GM20000 (cell line): ENCODE results near the gene KLHL26.
A peak's percentile ranks its signal among the peaks of the same experiment; 100 is the strongest.

Source experiments
- DNase-seq: peaks from one replicate; pipeline ENCODE4 v3.0.0; 2012; ENCODE audit warnings: low spot score
- TF ChIP-seq, protein P1 (sequence below): IDR thresholded peaks from 2 replicates; pipeline ENCODE4 v1.5.1; 2012; ENCODE audit warnings: mild to moderate bottlenecking, control low read depth; ENCODE audit errors: extremely low read depth, missing control alignments

KLHL26 gene

DNA sequence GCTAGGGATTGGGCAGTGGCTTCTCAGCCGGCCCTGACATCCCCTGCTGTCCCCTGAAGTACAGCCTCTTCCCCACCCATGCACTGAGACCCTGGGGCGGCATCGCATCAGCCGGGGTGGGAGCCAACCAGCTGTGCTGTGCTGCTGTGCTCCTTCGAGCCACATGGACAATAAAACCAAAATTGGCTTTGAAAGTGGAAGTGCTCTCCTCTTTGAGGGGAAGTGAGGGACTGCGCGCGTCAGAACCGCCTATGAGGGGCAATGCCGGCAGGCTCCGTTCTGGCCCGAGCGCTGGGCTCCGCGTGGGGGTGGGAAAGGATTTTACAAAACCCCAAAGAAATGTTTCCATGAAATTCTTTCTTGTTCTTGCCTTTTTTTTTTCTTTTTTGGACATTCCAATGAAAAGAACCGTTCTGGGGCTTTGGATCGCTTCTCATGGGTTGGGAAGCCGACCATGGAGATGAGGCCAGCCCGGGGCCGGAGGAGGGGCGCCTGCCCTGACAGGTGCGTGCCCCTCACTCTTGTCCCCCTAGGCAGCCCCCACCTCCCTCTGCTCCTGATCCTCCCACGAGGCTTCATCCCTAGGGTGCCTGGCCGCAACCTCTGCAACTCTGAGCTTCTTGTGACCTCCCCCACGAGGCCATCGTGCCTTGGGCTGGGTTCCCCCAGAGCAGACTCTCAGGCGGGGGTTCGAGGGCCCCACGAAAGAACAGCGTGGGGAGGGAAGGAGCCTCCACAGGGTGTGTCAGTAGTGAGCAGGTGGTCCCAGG lies 22.6 kb downstream of the KLHL26 start:
- TF ChIP-seq, protein P1, sequence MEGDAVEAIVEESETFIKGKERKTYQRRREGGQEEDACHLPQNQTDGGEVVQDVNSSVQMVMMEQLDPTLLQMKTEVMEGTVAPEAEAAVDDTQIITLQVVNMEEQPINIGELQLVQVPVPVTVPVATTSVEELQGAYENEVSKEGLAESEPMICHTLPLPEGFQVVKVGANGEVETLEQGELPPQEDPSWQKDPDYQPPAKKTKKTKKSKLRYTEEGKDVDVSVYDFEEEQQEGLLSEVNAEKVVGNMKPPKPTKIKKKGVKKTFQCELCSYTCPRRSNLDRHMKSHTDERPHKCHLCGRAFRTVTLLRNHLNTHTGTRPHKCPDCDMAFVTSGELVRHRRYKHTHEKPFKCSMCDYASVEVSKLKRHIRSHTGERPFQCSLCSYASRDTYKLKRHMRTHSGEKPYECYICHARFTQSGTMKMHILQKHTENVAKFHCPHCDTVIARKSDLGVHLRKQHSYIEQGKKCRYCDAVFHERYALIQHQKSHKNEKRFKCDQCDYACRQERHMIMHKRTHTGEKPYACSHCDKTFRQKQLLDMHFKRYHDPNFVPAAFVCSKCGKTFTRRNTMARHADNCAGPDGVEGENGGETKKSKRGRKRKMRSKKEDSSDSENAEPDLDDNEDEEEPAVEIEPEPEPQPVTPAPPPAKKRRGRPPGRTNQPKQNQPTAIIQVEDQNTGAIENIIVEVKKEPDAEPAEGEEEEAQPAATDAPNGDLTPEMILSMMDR, result no peak
- peak; percentile 82 for DNase-seq

DNA sequence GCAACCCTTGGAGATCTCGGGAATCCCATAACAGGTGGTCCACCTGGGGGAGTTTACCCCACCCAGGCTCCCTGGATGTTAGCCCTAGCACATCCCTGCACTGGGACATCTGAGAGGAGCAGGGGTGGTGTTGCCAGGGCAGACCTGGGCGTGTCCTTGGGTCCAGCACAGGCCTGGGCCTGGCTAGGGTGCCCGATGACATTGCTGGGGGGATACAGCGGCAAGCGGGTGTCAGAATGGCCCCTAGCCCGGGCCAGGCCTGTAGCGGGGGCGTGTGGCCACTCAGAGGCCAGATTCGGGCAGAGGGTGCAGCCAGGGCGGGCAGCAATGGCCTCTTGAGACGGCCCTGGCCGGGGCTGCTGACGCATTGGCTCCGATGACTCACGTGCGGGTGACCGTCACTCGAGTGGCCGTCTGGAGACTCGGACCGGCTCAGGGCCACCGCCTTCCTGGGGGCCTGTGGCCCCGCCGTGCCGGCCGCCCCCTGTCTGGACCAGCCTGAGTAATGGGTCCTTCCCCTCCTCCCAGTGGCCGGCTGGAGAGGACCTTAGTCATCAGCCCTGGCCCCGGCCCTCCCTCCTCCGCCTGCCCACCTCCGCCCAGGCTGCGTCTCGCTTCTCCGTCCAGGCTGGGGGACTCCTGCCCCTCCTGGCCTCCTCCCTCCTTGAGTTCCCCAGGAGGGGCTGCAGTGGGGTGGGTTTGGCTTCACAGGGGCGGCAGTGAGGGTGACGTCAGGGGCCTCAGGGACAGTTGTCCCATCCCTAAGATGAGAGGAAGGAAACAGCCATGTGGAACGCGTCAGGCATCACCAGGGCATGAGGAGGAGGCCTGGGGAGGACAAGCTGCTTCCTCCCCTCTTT lies 23.5 kb downstream of the KLHL26 start:
- TF ChIP-seq, protein P1, result no peak
- no peak for DNase-seq

DNA sequence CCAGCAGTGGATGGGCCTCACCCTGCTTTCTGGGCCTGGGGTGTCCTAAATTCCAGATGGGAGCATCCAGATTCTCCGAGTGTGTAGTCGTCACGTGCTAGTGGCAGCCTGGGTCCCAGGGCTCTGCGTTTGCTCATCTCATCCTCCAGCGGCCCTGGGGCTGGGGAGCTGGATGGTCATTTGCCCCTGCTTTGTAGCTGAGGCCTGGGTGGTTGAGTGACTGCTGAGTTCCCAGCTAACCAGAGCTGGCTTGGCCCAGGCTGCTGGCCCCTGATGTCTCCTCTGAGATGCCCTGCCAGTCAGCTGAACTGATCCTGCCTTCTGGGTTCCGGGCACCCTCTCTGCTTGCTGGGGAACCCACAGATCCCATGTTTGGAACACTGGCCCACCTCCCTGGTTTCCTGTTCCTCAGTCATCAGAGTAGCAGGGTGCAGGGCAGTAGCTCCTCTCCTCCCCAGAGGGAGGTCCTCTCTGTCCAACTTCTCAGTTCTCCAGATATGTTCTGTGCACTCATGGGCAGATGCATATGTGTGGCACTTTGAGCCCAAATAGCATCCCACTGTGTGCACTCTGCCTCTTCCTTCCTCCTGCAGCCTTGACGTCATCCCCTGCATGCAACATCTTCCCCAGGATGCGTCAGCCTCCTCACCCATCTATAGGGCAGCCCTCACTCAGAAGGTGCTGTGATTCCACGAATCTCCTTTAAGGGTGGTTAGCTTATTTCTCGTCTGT lies 24.3 kb downstream of the KLHL26 start:
- TF ChIP-seq, protein P1, result no peak
- no peak for DNase-seq

DNA sequence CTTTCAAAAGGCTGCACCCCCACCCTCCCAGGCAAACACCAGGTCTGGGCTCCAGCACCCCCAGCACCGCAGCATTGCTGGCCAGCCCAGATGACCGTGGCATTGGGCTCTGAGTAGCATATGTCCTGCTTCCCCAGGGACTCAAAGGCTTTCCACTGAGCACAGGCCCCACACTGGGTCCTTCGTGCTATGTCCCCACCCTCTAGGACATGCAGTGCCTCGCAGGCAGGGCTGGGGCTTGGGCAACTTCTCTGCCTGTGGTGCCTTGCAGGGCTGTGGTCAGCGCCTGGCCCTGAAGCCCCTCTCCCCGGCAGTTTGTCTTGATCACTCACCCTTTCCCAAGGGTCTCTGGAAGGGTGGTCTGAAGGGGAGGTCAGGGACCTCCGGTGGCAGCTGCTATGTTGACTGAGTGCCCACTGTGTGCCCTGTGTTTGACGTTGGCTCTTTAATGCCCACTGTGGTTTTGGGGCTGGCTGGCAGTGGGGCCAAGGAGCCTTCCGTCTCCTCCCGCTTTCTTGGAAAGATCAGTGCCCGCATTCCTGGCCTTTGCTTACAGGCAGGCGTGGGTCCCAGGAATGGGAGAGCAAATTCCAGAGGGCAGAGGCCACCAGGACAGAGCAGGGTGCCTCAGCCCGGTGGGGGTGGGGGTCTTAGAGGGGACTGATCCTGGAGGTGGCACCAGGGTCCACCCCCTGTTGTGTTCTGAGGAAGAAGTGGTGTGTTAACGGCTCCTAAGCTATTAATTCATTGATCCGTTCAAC lies 26.3 kb downstream of the KLHL26 start:
- no peak for DNase-seq
- TF ChIP-seq, protein P1, result no peak

DNA sequence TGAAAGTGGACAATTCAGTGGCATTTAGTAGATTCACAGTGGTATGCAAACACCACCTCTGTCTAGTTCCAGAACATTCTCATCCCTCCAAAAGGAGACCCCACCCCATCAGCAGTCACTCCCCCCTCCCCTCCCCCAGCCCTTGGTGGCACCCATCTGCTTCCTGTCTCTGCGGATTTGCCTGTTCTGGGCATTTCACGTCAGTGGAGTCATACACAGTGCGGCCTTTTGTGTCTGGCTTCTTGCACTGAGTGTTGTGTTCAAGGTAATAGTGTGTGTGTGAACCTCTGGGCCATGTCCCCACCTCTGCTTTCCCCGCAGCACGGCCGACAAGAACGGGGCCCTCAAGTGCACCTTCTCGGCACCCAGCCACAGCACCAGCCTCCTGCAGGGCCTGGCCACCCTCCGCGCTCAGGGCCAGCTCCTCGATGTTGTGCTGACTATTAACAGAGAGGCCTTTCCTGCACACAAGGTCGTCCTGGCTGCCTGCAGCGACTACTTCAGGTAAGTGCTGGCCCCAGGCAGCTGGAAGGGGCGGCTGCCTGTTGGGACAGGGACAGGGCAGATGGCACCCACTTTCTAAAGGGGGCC lies 27.2 kb downstream of the KLHL26 start:
- TF ChIP-seq, protein P1, result no peak
- DNase-seq, result no peak

DNA sequence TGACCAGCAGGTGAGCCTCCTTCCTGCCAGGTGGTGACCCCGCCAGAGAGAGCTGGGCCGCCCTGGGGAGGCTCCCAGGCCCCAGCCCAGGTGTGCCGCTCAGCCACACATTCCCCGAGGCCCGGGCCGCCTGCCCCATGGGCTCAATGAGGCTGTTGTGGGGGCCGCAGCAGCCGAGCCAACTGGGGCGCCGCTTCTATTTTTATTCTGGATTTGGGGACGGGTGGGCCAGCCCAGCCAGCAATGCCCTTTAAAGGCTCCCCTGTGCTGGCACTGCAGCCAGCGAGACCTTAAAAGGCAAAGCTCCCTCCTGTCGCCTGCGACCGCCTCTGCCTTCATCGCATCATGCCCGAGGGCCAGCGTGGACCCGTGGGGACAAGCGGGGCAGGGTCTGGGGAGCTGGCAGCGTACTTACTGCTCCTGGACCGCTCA lies 29.0 kb downstream of the KLHL26 start:
- TF ChIP-seq, protein P1, result no peak
- no peak for DNase-seq
